ENCODE results near the gene HCAR2.

HCAR2 gene

GRCh38 chr12:122726080-122726558 is 23.0 kb upstream of the HCAR2 start:
- Histone ChIP-seq H3K9me3 (ENCODE audit: low read length) (no peaks in the 10 kb centered on the region), H3F3A (ENCODE audit: insufficient read depth, low read length) (no peaks in the 10 kb centered on the region), H3K79me2 (ENCODE audit: insufficient read depth, low read length) (no peaks in the 10 kb centered on the region), H2AFZ (ENCODE audit: low read length) (no peak overlapping the region), H3K27me3 (ENCODE audit: insufficient read depth, low read length) (no peaks in the 10 kb centered on the region), H3K36me3 (ENCODE audit: insufficient read depth, low read length) (no peaks in the 10 kb centered on the region), H3K4me3 (ENCODE audit: low read depth, low read length, poor library complexity, severe bottlenecking) (no peak overlapping the region), H3K27ac (ENCODE audit: low read depth, low read length, poor library complexity, severe bottlenecking) (no peak overlapping the region), H3K4me2 (ENCODE audit: low read length) (no peak overlapping the region), H3K4me1 (ENCODE audit: insufficient read depth, low read length, severe bottlenecking) (peaks cover 14% of the 10 kb centered on the region), H3K9ac (ENCODE audit: low read length) (no peak overlapping the region), H3K9me2 (ENCODE audit: low read depth, low read length) (no peaks in the 10 kb centered on the region), H4K20me1 (ENCODE audit: insufficient read depth, low read length) (no peaks in the 10 kb centered on the region)
- TF ChIP-seq CTCF (IDR thresholded peaks at IDR 0.05; ENCODE audit: low read length), result no peak
- no peak for TF ChIP-seq EZH2 (IDR thresholded peaks at IDR 0.05; ENCODE audit: borderline replicate concordance, low read length)

GRCh38 chr12:122725452-122726079 is 22.4 kb upstream of the HCAR2 start:
- H3K9ac ChIP-seq (ENCODE audit: low read length), result no peak overlapping the region
- no peaks in the 10 kb centered on the region for H3F3A ChIP-seq (ENCODE audit: insufficient read depth, low read length)
- H2AFZ ChIP-seq (ENCODE audit: low read length), result no peak overlapping the region
- H3K79me2 ChIP-seq (ENCODE audit: insufficient read depth, low read length), result no peaks in the 10 kb centered on the region
- H3K4me2 ChIP-seq (ENCODE audit: low read length), result no peak overlapping the region
- H3K27ac ChIP-seq (ENCODE audit: low read depth, low read length, poor library complexity, severe bottlenecking), result no peak overlapping the region
- H3K27me3 ChIP-seq (ENCODE audit: insufficient read depth, low read length), result no peaks in the 10 kb centered on the region
- H3K4me1 ChIP-seq (ENCODE audit: insufficient read depth, low read length, severe bottlenecking), result peaks cover 14% of the 10 kb centered on the region
- TF ChIP-seq CTCF (IDR thresholded peaks at IDR 0.05; ENCODE audit: low read length) (no peak), EZH2 (IDR thresholded peaks at IDR 0.05; ENCODE audit: borderline replicate concordance, low read length) (no peak)
- H3K9me2 ChIP-seq (ENCODE audit: low read depth, low read length), result no peaks in the 10 kb centered on the region
- no peak overlapping the region for H3K4me3 ChIP-seq (ENCODE audit: low read depth, low read length, poor library complexity, severe bottlenecking)
- H3K36me3 ChIP-seq (ENCODE audit: insufficient read depth, low read length), result no peaks in the 10 kb centered on the region
- no peaks in the 10 kb centered on the region for H3K9me3 ChIP-seq (ENCODE audit: low read length)
- H4K20me1 ChIP-seq (ENCODE audit: insufficient read depth, low read length), result no peaks in the 10 kb centered on the region

GRCh38 chr12:122724641-122725243 is 21.6 kb upstream of the HCAR2 start:
- Histone ChIP-seq H3K27ac (ENCODE audit: low read depth, low read length, poor library complexity, severe bottlenecking) (no peak overlapping the region), H3K36me3 (ENCODE audit: insufficient read depth, low read length) (no peaks in the 10 kb centered on the region), H3K79me2 (ENCODE audit: insufficient read depth, low read length) (no peaks in the 10 kb centered on the region), H3K4me3 (ENCODE audit: low read depth, low read length, poor library complexity, severe bottlenecking) (no peak overlapping the region), H3K4me1 (ENCODE audit: insufficient read depth, low read length, severe bottlenecking) (peaks cover 14% of the 10 kb centered on the region), H3K9ac (ENCODE audit: low read length) (no peak overlapping the region), H3K9me3 (ENCODE audit: low read length) (no peaks in the 10 kb centered on the region), H3K27me3 (ENCODE audit: insufficient read depth, low read length) (no peaks in the 10 kb centered on the region), H3K9me2 (ENCODE audit: low read depth, low read length) (no peaks in the 10 kb centered on the region), H4K20me1 (ENCODE audit: insufficient read depth, low read length) (no peaks in the 10 kb centered on the region), H2AFZ (ENCODE audit: low read length) (no peak overlapping the region), H3K4me2 (ENCODE audit: low read length) (no peak overlapping the region), H3F3A (ENCODE audit: insufficient read depth, low read length) (no peaks in the 10 kb centered on the region)
- no peak for TF ChIP-seq CTCF (IDR thresholded peaks at IDR 0.05; ENCODE audit: low read length)
- no peak for TF ChIP-seq EZH2 (IDR thresholded peaks at IDR 0.05; ENCODE audit: borderline replicate concordance, low read length)
